IPS DF 19.7 (cell line): ENCODE results near the gene SOX15.

ENCODE experiments used
- DNase-seq: peaks from one replicate; pipeline ENCODE4 v3.0.0-alpha.2; 2013; ENCODE audit warnings: low read depth, low spot score

Gene SOX15

GRCh38 chr17:7557775-7558543 is 31.9 kb downstream of the SOX15 start:
- no peak for DNase-seq

- no peak for DNase-seq
These were observed 32.6 kb downstream of the SOX15 start for GRCh38 chr17:7557147-7557764.

- DNase-seq: no peak
These were observed 33.3 kb downstream of the SOX15 start for GRCh38 chr17:7556627-7557026.

DNA sequence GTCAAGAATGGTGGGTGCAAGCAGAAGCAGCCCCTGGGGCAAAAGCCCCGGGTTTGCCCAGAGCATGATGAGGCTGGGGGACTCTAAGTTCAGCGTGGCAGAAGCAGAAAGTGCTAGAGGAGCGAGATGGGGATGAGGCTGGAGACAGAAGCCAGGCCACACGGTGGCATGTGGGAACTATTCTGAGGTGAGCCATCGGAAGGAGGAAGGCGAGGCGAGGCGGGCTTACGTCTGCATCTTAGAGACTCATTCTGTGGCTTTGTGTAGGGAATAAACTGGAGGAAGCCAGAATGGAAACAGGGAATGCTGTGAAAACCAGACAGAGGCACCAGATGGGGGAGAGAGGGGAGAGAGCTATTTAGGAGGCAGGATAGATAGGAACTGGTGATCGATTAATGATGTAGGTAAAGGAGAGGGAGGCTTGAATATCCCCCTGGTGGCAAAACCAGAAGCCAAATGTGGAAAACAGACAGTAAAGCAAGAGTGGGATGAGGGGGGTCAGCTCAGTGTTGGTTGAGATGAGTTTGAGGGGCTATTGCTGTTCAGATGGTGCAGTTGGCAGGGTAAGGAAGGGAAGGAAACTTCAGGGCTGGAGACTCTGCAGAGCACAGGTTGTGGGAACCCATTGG is 34.5 kb downstream of the SOX15 start:
- no peak for DNase-seq

GRCh38 chr17:7553356-7553755 is 36.5 kb downstream of the SOX15 start:
- DNase-seq: no peak

GRCh38 chr17:7552621-7553051 is 37.3 kb downstream of the SOX15 start:
- DNase-seq: no peak

- no peak for DNase-seq
These were observed 38.5 kb downstream of the SOX15 start for GRCh38 chr17:7551396-7551795.

GRCh38 chr17:7550344-7550743 is 39.5 kb downstream of the SOX15 start:
- DNase-seq: no peak

- no peak for DNase-seq
These were observed 40.4 kb downstream of the SOX15 start for GRCh38 chr17:7549401-7550055.

GRCh38 chr17:7548585-7549400 is 41.1 kb downstream of the SOX15 start, which contains the start of gene TNFSF12:
TSS of gene TNFSF12 (plus strand) at chr17:7549058. CDS start at chr17:7549154, 96 bp downstream.
- no peak for DNase-seq

DNA sequence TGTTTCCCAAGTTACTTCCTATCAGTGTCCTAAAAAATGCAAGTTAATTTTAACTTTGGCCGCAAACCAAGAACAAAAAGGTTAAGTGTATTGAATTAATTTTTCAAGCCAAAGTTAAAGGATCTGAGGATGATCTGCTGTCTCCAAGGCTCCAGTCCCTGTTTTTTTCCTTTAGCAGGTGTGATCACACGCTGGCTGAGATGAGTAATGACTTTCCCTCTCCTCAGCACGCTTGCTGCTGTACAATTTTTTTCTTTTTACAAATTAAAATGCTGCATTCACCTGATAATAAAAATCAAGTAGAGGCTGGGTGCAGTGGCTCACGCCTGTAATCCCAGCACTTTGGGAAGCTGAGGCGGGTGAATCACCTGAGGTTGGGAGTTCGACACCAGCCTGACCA is 45.0 kb downstream of the SOX15 start:
- DNase-seq: no peak

DNA sequence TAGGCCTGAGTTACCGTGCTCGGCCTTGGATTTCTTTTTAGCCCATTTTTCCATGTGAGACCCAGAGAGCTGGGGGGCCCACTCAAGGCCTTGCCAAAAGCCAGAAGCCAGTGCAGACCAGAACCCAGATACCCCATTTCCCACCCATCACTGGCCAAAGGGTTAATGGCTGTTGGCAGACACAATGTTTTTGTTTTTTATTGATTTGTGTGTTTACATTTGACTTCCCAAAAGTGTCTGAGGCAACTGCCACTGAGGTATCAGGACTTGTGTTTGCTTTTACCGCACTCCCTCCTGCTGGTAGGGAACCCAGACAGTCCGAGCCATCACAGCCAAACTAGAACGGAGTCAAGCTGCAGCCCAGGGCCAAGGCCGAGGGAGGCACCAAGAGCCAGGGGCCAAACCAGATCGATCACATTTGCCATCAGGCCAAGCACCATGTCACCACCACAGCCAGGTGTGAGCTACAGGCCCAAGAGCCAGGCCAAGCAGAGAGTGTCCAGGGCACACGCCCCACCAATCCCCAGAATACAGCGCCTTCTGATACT is 48.7 kb downstream of the SOX15 start:
- no peak for DNase-seq

- no peak for DNase-seq
These were observed 50.9 kb downstream of the SOX15 start for GRCh38 chr17:7538891-7539545.
